A375 (cell line): ENCODE data around the gene EAF1. TPM values are rescaled to one million over a fixed set of nuclear protein-coding genes. Genes with fewer than 3 reads are reported as not detected.

Experiments used
- small RNA-seq: library from RNA; depleted of rRNA; stranded (forward); fragments of <200 nt; gene quantifications from one replicate; pipeline ENCODE3, GENCODE V24; 2014
- total RNA-seq: library from RNA; depleted of rRNA; stranded (reverse); fragments of >200 nt; shearing (Covaris generic); gene quantifications from 2 replicates; pipeline ENCODE4 v1.2.3, GENCODE V29; 2014; rRNA removed

EAF1 gene
- total RNA-seq: 36.6 and 37.3 TPM in 2 replicates

DNA sequence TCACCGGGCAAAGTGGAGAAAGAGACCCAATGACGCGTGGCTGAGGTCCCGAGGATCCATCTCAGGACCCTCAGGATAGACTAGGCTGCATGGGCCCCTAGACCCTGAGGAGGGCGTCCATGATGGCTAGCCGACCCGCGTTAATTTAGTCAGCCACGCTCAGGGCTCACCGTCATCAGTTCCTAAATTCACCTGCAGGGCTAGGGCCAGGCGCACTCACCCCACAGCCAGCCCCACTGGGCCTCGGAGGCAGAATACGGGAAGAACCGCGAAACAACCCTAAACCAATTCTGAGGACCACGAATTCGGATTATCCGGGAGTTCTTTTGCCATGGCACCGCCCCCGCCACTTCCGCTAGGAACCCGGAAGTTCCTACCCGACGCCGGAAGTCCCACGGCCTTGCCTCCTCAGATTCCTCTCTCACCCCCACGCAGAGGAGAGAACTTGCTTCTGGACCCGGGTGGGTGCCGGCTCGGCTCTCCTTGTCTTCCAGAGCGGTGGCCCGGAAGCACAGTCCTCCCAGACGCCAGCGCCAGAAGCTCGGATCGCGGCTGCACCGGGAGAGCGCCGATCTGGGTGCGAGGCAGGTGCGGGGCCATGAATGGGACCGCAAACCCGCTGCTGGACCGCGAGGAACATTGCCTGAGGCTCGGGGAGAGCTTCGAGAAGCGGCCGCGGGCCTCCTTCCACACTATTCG is at the start of gene EAF1, which contains the start of gene METTL6:
Gene EAF1, plus strand, starts transcription at position 417 of the 699 bp plus-strand sequence. Its CDS starts 182 bp downstream, at position 599.
Gene METTL6, minus strand, starts transcription at position 363 of the 699 bp plus-strand sequence. CDS start 1,033 bp downstream, outside the sequence.

Small RNAs within 50 kb of the gene (small RNA-seq; reads per million reads assigned to genes)
- not detected for gene RNU6-1024P

Other genes with a start within 250 kb of the EAF1 start
- gene CAPN7, start 221.4 kb upstream of the EAF1 start, total RNA-seq: 31.2 and 42.1 TPM in 2 replicates
- 8.3 and 9.3 TPM in 2 replicates for gene SH3BP5, start 95.0 kb upstream of the EAF1 start, total RNA-seq
- gene METTL6, start 54 bp upstream of the EAF1 start, total RNA-seq: 23.0 and 27.6 TPM in 2 replicates
- gene COLQ, start 94.1 kb downstream of the EAF1 start, total RNA-seq: 1.2 and 2.5 TPM in 2 replicates
- gene HACL1, start 174.0 kb downstream of the EAF1 start, total RNA-seq: 46.4 and 54.5 TPM in 2 replicates
- 21.8 and 27.0 TPM in 2 replicates for gene BTD, start 174.1 kb downstream of the EAF1 start, total RNA-seq